H9 (cell line): Measurements from ENCODE around the gene FAM78A. TPM values are rescaled to one million over a fixed set of nuclear protein-coding genes. Genes with fewer than 3 reads are reported as not detected.

Source experiments
- DNase-seq: peaks from one replicate; pipeline ENCODE4 v3.0.0-alpha.2; 2017
- H2AFZ ChIP-seq: one replicate; pipeline ENCODE4 v1.6.1; 2013; ENCODE audit warnings: mild to moderate bottlenecking, low read length, control low read depth, moderate library complexity
- H2AK5ac ChIP-seq: 2 replicates; pipeline ENCODE4 v1.6.1; 2013; ENCODE audit warnings: low read length, control low read depth, mixed read lengths; ENCODE audit not compliant: insufficient read length
- H2BK120ac ChIP-seq: one replicate; pipeline ENCODE4 v1.6.1; 2013; ENCODE audit warnings: low read depth, mild to moderate bottlenecking, low read length, control low read depth, inconsistent platforms; ENCODE audit not compliant: poor library complexity, severe bottlenecking
- H2BK12ac ChIP-seq: 2 replicates; pipeline ENCODE4 v1.6.1; 2013; ENCODE audit warnings: low read length, control low read depth, mixed read lengths, low read depth; ENCODE audit not compliant: insufficient read length
- H2BK15ac ChIP-seq: 2 replicates; pipeline ENCODE4 v1.6.1; 2013; ENCODE audit warnings: low read depth, low read length, control low read depth
- H2BK20ac ChIP-seq: one replicate; pipeline ENCODE4 v1.6.1; 2013; ENCODE audit warnings: low read depth, mild to moderate bottlenecking, low read length, control low read depth, inconsistent platforms; ENCODE audit not compliant: poor library complexity, severe bottlenecking
- H2BK5ac ChIP-seq: 2 replicates; pipeline ENCODE4 v1.6.1; 2013; ENCODE audit warnings: low read length, control low read depth, mixed read lengths; ENCODE audit not compliant: insufficient read length
- H3K14ac ChIP-seq: 2 replicates; pipeline ENCODE4 v1.6.1; 2013; ENCODE audit warnings: low read length, control low read depth; ENCODE audit not compliant: insufficient read depth
- H3K18ac ChIP-seq: 2 replicates; pipeline ENCODE4 v1.6.1; 2013; ENCODE audit warnings: low read depth, mild to moderate bottlenecking, mixed read lengths, low read length, control low read depth; ENCODE audit not compliant: insufficient read length
- H3K23ac ChIP-seq: 2 replicates; pipeline ENCODE4 v1.6.1; 2013; ENCODE audit warnings: low read length, control low read depth, mixed read lengths, low read depth; ENCODE audit not compliant: insufficient read length
- H3K23me2 ChIP-seq: 2 replicates; pipeline ENCODE4 v1.6.1; 2013; ENCODE audit warnings: low read depth, mild to moderate bottlenecking, mixed read lengths, low read length, control low read depth; ENCODE audit not compliant: insufficient read length, poor library complexity, severe bottlenecking
- H3K27ac ChIP-seq: 2 replicates; pipeline ENCODE4 v1.5.1; 2013; ENCODE audit warnings: low read length, control low read depth, mixed read lengths, low read depth; ENCODE audit not compliant: insufficient read length
- H3K27me3 ChIP-seq: 2 replicates; pipeline ENCODE4 v1.6.1; 2013; ENCODE audit warnings: low read length, control low read depth, inconsistent platforms; ENCODE audit not compliant: insufficient read depth
- H3K4ac ChIP-seq: 2 replicates; pipeline ENCODE4 v1.6.1; 2013; ENCODE audit warnings: low read depth, mild to moderate bottlenecking, control low read depth, inconsistent platforms, low read length, moderate library complexity
- H3K4me1 ChIP-seq: 2 replicates; pipeline ENCODE4 v1.6.1; 2013; ENCODE audit warnings: low read length, control low read depth, inconsistent platforms; ENCODE audit not compliant: insufficient read depth
- H3K4me2 ChIP-seq: 2 replicates; pipeline ENCODE4 v1.6.1; 2013; ENCODE audit warnings: low read length, control low read depth, mixed read lengths; ENCODE audit not compliant: insufficient read length, insufficient read depth
- H3K56ac ChIP-seq: 2 replicates; pipeline ENCODE4 v1.6.1; 2013; ENCODE audit warnings: low read depth, mild to moderate bottlenecking, mixed read lengths, low read length, control low read depth; ENCODE audit not compliant: insufficient read length
- H3K79me1 ChIP-seq: 2 replicates; pipeline ENCODE4 v1.6.1; 2013; ENCODE audit warnings: low read depth, mild to moderate bottlenecking, moderate library complexity, low read length, control low read depth, inconsistent platforms; ENCODE audit not compliant: insufficient read depth, poor library complexity, severe bottlenecking
- H3K79me2 ChIP-seq: 2 replicates; pipeline ENCODE4 v1.6.1; 2013; ENCODE audit warnings: low read length, control low read depth, inconsistent platforms; ENCODE audit not compliant: insufficient read depth
- H3K9ac ChIP-seq: 2 replicates; pipeline ENCODE4 v1.6.1; 2013; ENCODE audit warnings: low read length, control low read depth, mixed read lengths; ENCODE audit not compliant: insufficient read length; ENCODE audit errors: extremely low read depth
- H3K9me3 ChIP-seq: one replicate; pipeline ENCODE4 v1.6.1; 2013; ENCODE audit warnings: low read depth, low read length, inconsistent platforms; ENCODE audit not compliant: control insufficient read depth
- H3T11ph ChIP-seq: one replicate; pipeline ENCODE4 v1.6.1; 2013; ENCODE audit warnings: mild to moderate bottlenecking, low read length, control low read depth, inconsistent platforms
- H4K20me1 ChIP-seq: one replicate; pipeline ENCODE4 v1.6.1; 2013; ENCODE audit not compliant: control insufficient read depth, insufficient read length, insufficient read depth
- H4K5ac ChIP-seq: 2 replicates; pipeline ENCODE4 v1.6.1; 2013; ENCODE audit warnings: low read depth, mild to moderate bottlenecking, mixed read lengths, low read length, control low read depth; ENCODE audit not compliant: insufficient read length
- H4K8ac ChIP-seq: replicated peaks from 2 replicates; pipeline ENCODE4 v1.6.1; 2013; ENCODE audit warnings: low read length, control low read depth, mixed read lengths, low read depth; ENCODE audit not compliant: insufficient read length
- H4K91ac ChIP-seq: 2 replicates; pipeline ENCODE4 v1.6.1; 2013; ENCODE audit warnings: low read depth, mild to moderate bottlenecking, moderate library complexity, mixed read lengths, low read length, control low read depth; ENCODE audit not compliant: insufficient read length
- H3K27ac Mint-ChIP-seq, 3 experiments: 2 replicates in 2 of 3; 3 replicates in 1 of 3; pipeline ENCODE4 v1.8.0; 2020 to 2021; ENCODE audit warnings: mixed read lengths in 3 of 3, mild to moderate bottlenecking in 1 of 3, moderate library complexity in 1 of 3
- H3K27me3 Mint-ChIP-seq: 2 replicates; pipeline ENCODE4 v1.8.0; 2021; ENCODE audit warnings: low read depth, mild to moderate bottlenecking, moderate library complexity, mixed read lengths
- H3K36me3 Mint-ChIP-seq, 3 experiments: 2 replicates in 2 of 3; 3 replicates in 1 of 3; pipeline ENCODE4 v1.8.0; 2020 to 2021; ENCODE audit warnings: low read depth in 3 of 3, mixed read lengths in 3 of 3; ENCODE audit not compliant: insufficient read depth in 1 of 3
- H3K4me1 Mint-ChIP-seq, 2 experiments: 2 replicates each; pipeline ENCODE4 v1.8.0; 2020; ENCODE audit warnings: mixed read lengths in 2 of 2
- H3K4me3 Mint-ChIP-seq, 2 experiments: 2 replicates in 1 of 2; 3 replicates in 1 of 2; pipeline ENCODE4 v1.8.0; 2020 to 2021; ENCODE audit warnings: mild to moderate bottlenecking in 2 of 2, mixed read lengths in 2 of 2, moderate library complexity in 1 of 2
- H3K9me3 Mint-ChIP-seq, 2 experiments: 2 replicates in 1 of 2; 3 replicates in 1 of 2; pipeline ENCODE4 v1.8.0; 2020; ENCODE audit warnings: mild to moderate bottlenecking in 2 of 2, mixed read lengths in 2 of 2, moderate library complexity in 1 of 2
- WGBS: extraction: QIAGEN DNeasy Blood & Tissue Kit; methylation state at CpG from one replicate; pipeline ENCODE4 v1.1.7; 2013; ENCODE audit warnings: missing lambda C conversion rate, low lambda C conversion rate, mixed read lengths; ENCODE audit not compliant: insufficient read length; ENCODE audit errors: extremely low coverage; 5-methylcytosine and 5-hydroxymethylcytosine counted together
- total RNA-seq: library from RNA; stranded (reverse); gene quantifications from 2 replicates; pipeline ENCODE4 v1.2.1, GENCODE V29; 2021
- TF ChIP-seq, protein P1 (sequence below): fragments of 200-600 bp; sonication (generic); conservative IDR thresholded peaks from 3 replicates; pipeline ENCODE4 v1.8.0; 2021; ENCODE audit warnings: antibody characterized with exemption, mild to moderate bottlenecking

The FAM78A gene
- total RNA-seq, 1 experiment from 2014 or later: 1.9 TPM

DNA sequence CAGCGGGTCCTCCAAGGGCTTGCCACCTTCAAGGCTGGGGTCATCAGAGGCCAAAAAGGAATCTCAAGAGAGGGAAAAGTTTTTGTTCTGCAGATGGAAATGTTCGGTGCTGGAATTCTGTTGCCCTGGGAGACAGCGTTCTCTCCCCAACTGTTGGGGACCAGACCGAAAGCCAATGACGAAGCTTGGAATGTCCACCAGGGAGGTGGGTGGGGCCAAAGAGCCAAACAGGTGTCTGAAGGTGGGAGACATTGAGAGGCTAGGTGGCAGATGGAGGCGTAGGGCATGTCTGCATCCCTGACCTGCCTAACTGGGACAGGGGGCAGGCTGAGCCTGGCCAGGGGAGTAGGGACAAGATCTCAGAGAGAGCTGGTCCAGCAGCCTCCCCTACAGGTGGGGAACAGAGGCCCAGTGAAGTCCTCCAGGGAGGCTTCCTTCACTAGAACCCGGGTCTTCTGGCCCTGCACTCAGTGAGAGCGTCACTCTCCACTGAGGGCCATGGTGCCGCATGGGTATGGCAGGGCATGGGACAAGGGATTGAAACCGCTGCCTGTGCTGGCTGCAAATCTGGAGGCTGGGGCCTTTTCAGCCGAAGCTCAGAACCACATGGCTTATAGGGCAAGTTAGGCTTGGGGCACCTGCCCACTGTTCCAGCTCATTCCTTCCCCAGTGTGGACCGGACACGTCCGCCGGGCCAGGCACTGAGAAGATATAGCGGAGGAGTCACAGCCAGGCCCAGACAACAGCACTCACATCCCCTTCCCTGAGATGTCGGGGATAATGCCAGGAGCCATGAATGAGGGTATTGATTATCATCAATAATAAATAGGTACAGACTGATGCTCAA is 5.0 kb upstream of the FAM78A start:
- Histone ChIP-seq H2BK5ac (no peak overlapping the region), H3K9me3 (no peaks in the 10 kb centered on the region), H3K14ac (no peak overlapping the region), H3K4me1 (no peaks in the 10 kb centered on the region; the same call in 1 of the 2 replicates), H2BK15ac (no peak overlapping the region), H3K4ac (no peak overlapping the region), H4K20me1 (peaks cover 6% of the 10 kb centered on the region), H3K79me1 (no peaks in the 10 kb centered on the region), H2AFZ (no peak overlapping the region), H3K18ac (no peak overlapping the region), H2BK12ac (no peak overlapping the region), H4K5ac (no peak overlapping the region), H4K91ac (no peak overlapping the region), H2BK20ac (no peak overlapping the region), H3K27me3 (peaks cover 5% of the 10 kb centered on the region; the same call in 1 of the 2 replicates), H3K23ac (no peak overlapping the region), H4K8ac (no peak overlapping the region), H3T11ph (no peak overlapping the region), H3K23me2 (peaks cover 9% of the 10 kb centered on the region), H2BK120ac (no peak overlapping the region), H2AK5ac (no peak overlapping the region), H3K56ac (no peak overlapping the region), H3K79me2 (no peaks in the 10 kb centered on the region), H3K27ac (no peak overlapping the region), H3K9ac (no peak overlapping the region), H3K4me2 (no peak overlapping the region)
- no peak overlapping the region; a peak in 1 of 7 replicates for H3K27ac Mint-ChIP-seq
- no peaks in the 10 kb centered on the region; a peak in 2 of 5 replicates for H3K9me3 Mint-ChIP-seq
- peak overlapping the region; percentile 38 to 76 for H3K4me3 Mint-ChIP-seq
- peaks cover 9 to 21% of the 10 kb centered on the region in 2 experiments for H3K4me1 Mint-ChIP-seq
- DNase-seq: no peak
- no peaks in the 10 kb centered on the region; a peak in 1 of 7 replicates for H3K36me3 Mint-ChIP-seq
- TF ChIP-seq, protein P1, sequence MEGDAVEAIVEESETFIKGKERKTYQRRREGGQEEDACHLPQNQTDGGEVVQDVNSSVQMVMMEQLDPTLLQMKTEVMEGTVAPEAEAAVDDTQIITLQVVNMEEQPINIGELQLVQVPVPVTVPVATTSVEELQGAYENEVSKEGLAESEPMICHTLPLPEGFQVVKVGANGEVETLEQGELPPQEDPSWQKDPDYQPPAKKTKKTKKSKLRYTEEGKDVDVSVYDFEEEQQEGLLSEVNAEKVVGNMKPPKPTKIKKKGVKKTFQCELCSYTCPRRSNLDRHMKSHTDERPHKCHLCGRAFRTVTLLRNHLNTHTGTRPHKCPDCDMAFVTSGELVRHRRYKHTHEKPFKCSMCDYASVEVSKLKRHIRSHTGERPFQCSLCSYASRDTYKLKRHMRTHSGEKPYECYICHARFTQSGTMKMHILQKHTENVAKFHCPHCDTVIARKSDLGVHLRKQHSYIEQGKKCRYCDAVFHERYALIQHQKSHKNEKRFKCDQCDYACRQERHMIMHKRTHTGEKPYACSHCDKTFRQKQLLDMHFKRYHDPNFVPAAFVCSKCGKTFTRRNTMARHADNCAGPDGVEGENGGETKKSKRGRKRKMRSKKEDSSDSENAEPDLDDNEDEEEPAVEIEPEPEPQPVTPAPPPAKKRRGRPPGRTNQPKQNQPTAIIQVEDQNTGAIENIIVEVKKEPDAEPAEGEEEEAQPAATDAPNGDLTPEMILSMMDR: no peak
- WGBS: no CpG with 5 or more reads among the region's 17 CpGs
- peaks cover 58% of the 10 kb centered on the region for H3K27me3 Mint-ChIP-seq
